Measurements from ENCODE around the gene KIDINS220. TPM values are rescaled to one million over a fixed set of nuclear protein-coding genes. Genes with fewer than 3 reads are reported as not detected.

Gene KIDINS220
- total RNA-seq, 4 donors from 2014 or later: 65.8 to 78.1 (median 73.6) TPM

DNA sequence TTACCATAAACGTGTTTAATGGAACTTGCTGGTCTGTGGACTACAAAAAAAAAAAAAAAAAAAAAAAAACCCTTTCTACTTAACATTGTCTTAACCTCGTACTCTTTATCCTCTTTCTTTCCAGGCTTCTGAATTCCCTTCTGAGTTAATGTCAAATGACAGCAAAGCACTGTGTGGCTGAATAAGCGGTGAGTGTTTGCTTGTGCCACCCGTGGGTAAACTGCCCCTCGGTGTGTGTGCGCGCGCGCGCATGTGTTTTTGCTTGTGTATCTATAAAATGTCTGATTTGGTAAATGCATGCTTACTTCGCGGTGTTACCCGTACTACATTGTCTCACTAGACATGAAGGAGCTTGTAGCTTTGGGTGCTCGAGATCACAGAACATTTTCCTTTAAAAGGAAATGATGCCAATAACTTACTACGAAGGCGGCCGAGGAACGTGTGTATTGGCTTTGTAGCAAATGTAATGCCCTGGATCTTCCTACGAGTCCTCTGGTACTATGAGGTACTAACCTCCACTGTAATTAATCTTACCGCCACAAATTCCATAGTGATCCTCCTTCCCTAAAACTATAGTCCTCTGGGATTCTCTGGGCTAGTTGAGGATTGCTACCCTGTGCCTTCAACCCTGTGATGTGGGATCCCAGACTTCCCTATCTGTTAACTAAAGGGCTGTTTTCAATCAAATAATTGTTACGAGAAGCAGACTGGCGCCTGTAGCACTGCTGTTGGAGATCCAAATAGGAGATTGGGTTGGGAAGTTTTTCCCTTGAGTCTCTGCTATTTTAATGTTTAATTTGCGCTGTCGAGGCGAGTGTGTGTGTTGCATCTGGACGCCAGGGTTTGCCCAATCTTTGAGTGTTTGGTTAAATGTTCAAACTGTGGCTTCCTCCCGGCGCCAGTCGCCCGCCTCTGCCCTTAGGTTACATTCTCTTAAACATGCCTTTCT, 154.4 kb downstream of the KIDINS220 start:
- no peaks in the 10 kb centered on the region for H3K27me3 ChIP-seq
- no peak for DNase-seq (ENCODE audit: extremely low spot score)
- TF ChIP-seq, protein P1, sequence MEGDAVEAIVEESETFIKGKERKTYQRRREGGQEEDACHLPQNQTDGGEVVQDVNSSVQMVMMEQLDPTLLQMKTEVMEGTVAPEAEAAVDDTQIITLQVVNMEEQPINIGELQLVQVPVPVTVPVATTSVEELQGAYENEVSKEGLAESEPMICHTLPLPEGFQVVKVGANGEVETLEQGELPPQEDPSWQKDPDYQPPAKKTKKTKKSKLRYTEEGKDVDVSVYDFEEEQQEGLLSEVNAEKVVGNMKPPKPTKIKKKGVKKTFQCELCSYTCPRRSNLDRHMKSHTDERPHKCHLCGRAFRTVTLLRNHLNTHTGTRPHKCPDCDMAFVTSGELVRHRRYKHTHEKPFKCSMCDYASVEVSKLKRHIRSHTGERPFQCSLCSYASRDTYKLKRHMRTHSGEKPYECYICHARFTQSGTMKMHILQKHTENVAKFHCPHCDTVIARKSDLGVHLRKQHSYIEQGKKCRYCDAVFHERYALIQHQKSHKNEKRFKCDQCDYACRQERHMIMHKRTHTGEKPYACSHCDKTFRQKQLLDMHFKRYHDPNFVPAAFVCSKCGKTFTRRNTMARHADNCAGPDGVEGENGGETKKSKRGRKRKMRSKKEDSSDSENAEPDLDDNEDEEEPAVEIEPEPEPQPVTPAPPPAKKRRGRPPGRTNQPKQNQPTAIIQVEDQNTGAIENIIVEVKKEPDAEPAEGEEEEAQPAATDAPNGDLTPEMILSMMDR (IDR thresholded peaks at IDR 0.05): no peak
- TF ChIP-seq POLR2AphosphoS5 (IDR thresholded peaks at IDR 0.05): peak in 1 of 2 donors; percentile 66
- 3% methylated on average over 30 of the region's 30 CpGs for WGBS
- H3K36me3 ChIP-seq: no peaks in the 10 kb centered on the region
- no peaks in the 10 kb centered on the region for H3K9me3 ChIP-seq
- peaks cover 15 to 50% (median 45%) of the 10 kb centered on the region in 4 donors for H3K4me1 ChIP-seq
- peak overlapping the region; percentile 79 to 99 (median 93) for H3K27ac ChIP-seq (replicated peaks in 1 of 4)
- intact Hi-C loops (cut with DNase I): loop anchor here (5.0 to 10.0 kb wide), 4 partner anchors 96 to 1588 kb away; no protein-coding TSS in a partner anchor
- H3K4me3 ChIP-seq: peak overlapping the region; percentile 72 to 86 (median 78)

DNA sequence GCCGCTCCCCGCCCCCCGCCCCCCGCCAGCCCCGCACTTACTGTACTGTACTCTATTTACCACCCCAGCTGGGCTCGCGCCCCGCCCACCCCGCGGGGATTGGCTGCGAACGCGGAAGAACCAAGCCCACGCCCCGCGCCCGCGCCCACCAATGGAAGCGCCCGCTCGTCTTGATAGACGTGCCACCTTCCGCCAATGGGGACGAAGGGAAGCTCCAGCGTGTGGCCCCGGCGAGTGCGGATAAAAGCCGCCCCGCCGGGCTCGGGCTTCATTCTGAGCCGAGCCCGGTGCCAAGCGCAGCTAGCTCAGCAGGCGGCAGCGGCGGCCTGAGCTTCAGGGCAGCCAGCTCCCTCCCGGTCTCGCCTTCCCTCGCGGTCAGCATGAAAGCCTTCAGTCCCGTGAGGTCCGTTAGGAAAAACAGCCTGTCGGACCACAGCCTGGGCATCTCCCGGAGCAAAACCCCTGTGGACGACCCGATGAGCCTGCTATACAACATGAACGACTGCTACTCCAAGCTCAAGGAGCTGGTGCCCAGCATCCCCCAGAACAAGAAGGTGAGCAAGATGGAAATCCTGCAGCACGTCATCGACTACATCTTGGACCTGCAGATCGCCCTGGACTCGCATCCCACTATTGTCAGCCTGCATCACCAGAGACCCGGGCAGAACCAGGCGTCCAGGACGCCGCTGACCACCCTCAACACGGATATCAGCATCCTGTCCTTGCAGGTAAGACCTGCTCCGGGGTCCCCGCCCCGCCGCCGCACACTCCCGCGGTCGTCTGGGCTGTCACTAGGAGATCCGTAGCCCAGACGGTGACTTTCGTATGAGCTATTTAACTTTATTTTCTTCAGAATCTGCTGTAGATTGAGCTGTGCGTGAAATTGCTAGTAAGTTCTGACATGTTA, 155.4 kb downstream of the KIDINS220 start, which contains the start of gene ID2:
ID2 (plus strand) TSS at position 271 of the 907 bp plus-strand sequence; CDS start at position 381, 110 bp downstream.
- Histone ChIP-seq H3K36me3 (no peaks in the 10 kb centered on the region), H3K9me3 (no peaks in the 10 kb centered on the region), H3K27ac (replicated peaks in 1 of 4) (peak within 1 kb of the TSS; percentile 98 to 99 (median 98)), H3K27me3 (no peaks in the 10 kb centered on the region), H3K4me3 (peak within 1 kb of the TSS; percentile 72 to 86 (median 78)), H3K4me1 (peaks cover 23 to 60% (median 55%) of the 10 kb centered on the region in 4 donors)
- DNase-seq (ENCODE audit: extremely low spot score): peak; percentile 100
- under 1% methylated on average over 28 of the region's 70 CpGs for WGBS
- intact Hi-C loops (cut with DNase I): loop anchor here (5.0 to 10.0 kb wide), 4 partner anchors 95 to 1587 kb away; no protein-coding TSS in a partner anchor
- TF ChIP-seq POLR2A (IDR thresholded peaks at IDR 0.05; ENCODE audit: low read depth) (peak; percentile 99), EP300 (IDR thresholded peaks at IDR 0.05) (no peak), POLR2AphosphoS5 (IDR thresholded peaks at IDR 0.05) (peak in 1 of 2 donors; percentile 98)
- TF ChIP-seq, protein P1 (IDR thresholded peaks at IDR 0.05): no peak

DNA sequence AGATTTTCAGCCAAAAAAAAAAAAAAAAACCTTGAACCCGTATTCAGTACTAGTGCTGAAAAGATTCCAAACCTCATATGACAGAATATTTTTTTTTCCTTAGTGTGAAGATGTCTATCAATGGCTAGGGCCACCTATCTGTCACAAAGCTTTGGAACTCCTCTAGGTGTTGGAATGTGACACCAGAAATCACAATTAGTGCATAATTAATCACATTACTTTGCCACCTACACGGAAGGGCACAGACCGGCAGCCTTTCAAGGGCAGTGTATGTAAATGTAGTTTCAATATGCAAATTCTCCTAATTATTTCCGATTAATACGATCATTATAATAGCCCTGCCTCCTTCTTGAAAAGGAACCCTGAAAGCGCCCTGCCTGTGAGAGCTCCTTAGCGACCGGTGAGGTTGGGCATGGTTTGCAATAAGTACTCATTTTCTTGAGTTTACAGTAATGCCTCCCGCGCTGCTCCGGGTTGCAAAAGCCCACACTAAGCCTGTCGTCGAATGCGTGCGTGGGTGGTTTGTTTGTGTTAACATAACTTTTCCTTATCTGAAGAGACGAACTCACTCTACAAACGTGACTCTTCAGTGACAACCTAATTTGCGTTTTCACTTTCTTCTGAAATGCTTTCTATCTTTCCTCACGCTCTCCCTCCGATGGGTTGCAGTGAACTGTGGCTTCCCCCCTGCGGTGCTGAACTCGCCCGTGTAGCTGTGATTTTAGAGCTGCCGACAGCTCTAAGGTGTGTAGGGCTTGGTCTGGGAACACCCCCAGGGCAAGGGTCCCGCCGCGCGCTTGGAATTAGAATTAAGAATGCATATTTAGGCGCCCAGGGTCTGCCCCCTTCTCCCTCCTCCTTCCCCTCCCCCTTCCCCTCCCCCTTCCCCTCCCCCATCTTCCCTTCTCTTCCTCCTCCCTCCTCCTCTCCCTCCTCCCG, 156.3 kb downstream of the KIDINS220 start:
- Histone ChIP-seq H3K27me3 (no peaks in the 10 kb centered on the region), H3K9me3 (no peaks in the 10 kb centered on the region), H3K4me3 (peak overlapping the region; percentile 72 to 86 (median 78)), H3K4me1 (peaks cover 33 to 66% (median 63%) of the 10 kb centered on the region in 4 donors), H3K36me3 (no peaks in the 10 kb centered on the region), H3K27ac (replicated peaks in 1 of 4) (peak overlapping the region; percentile 98 to 99 (median 98))
- 3% methylated on average over 29 of the region's 30 CpGs for WGBS
- no peak for DNase-seq (ENCODE audit: extremely low spot score)
- intact Hi-C loops (cut with DNase I): loop anchor here (5.0 to 10.0 kb wide), 4 partner anchors 94 to 1586 kb away; no protein-coding TSS in a partner anchor
- TF ChIP-seq POLR2AphosphoS5 (IDR thresholded peaks at IDR 0.05): peak in 1 of 2 donors; percentile 36
- TF ChIP-seq, protein P1 (IDR thresholded peaks at IDR 0.05): no peak
